LHCN-M2 (cell line): ENCODE data around the gene POLR2F. TPM values are rescaled to one million over a fixed set of nuclear protein-coding genes. Genes with fewer than 3 reads are reported as not detected.
"Not testable (repeated sequence)": the region's sequence is repeated elsewhere in the genome, so short reads cannot be mapped to it uniquely, and the experiment has no call there.

ENCODE experiments used
- DNase-seq: peaks from one replicate; pipeline ENCODE4 v3.0.0-alpha.2; 2012; ENCODE audit warnings: low read depth
- total RNA-seq: library from RNA; depleted of rRNA; stranded (reverse); fragments of >200 nt; gene quantifications from 2 replicates; pipeline ENCODE4 v1.2.3, GENCODE V29; 2014

POLR2F gene
- total RNA-seq, 1 experiment from 2014 or later = 64.8 TPM

DNA sequence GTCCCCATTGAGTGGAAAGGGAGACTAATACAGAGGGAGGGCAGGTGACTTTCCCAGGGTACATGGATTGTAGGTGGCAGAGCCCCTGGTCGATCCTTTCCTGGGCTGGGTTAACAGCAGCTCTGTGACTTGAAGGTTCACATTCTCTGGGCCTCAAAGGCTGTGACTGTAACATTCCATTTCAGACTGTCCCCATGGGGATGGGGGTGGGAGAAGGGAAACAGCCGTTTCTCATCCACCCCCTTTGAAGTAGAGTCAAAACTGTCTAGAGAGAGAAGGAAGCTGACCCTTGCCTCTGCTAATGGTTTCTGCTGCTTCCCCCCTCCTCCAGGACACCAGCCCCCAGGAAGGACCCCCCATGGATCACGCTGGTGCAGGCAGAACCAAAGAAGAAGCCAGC, 28.2 kb upstream of the POLR2F start:
- DNase-seq = no peak

DNA sequence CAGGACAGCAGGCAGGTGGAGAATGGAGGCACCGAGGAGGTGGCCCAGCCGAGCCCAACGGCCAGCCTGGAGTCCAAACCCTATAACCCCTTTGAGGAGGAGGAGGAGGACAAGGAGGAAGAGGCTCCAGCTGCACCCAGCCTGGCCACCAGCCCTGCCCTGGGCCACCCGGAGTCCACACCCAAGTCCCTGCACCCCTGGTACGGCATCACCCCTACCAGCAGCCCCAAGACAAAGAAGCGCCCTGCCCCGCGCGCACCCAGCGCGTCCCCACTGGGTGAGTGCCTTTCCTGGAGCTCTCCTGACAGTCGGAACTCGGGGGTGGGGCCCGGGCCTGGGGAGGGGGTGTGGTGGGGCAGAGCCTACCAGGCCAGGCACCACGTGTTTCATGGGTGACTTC, 27.7 kb upstream of the POLR2F start:
- no peak for DNase-seq

DNA sequence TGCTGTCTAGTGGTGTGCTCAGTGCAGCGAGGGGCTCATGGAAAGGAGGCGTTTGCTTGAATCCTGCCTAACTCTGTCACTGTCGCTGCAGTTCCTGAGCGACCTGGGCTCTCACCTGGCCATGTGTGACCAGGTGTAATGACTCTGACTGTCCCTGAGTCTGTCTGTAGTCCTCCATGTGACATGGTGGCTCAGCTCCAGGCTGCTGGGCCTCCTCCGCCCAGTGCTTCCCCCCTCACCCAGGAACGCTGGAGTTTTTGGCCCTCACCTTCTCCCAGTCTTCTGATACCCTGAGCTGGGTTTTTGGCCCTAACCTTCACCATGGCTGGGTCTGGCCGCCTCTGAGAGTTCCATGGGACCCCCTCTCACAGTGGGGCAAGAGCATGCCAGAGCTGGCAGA, 27.1 kb upstream of the POLR2F start:
- DNase-seq = no peak

DNA sequence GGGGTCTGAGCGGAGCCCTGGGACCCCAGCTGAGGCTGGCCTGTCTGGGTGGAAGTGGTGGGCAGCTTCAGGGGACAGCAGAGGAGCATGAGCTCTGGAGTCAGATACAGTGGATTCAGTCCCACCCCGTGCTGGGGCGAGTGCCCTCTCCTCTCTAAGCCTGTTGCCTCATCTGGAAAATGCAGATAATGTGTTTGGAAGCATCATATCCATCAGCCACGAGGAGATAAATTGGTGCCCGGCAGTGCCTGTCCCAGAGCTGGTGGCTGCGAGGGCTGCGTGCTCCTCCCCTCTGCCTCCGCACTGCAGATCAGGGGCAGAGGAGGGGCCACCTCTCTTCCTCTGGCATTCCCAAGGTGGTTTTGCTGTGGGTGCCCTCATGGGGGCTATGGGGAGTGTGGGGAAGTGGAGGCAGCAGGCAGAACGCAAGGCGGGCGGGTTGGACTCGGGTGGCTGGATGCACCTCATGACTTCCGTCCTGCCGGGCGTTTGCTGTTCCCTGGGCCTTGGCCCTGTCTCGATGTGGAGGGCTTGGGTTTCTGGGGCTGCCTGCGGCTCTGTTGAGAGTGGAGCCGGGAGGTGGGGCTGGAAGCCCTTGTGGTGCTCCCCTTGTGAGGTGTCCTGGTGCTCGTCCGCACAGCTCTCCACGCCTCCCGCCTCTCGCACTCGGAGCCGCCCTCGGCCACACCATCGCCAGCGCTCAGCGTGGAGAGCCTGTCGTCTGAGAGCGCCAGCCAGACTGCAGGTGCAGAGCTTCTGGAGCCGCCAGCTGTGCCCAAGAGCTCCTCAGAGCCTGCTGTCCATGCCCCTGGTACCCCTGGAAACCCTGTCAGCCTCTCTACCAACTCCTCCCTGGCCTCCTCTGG, 26.5 kb upstream of the POLR2F start:
- no peak for DNase-seq

DNA sequence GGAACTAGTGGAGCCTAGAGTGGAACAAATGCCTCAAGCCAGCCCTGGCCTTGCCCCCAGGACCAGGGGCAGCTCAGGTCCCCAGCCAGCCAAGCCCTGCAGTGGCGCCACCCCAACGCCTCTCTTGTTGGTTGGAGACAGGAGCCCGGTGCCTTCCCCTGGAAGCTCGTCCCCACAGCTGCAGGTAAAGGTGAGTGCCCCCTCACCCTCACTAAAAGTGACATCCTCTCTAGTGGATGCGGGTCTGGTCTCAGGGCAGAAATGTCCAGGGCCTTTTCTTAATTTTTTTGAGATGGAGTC, 25.9 kb upstream of the POLR2F start:
- no peak for DNase-seq

DNA sequence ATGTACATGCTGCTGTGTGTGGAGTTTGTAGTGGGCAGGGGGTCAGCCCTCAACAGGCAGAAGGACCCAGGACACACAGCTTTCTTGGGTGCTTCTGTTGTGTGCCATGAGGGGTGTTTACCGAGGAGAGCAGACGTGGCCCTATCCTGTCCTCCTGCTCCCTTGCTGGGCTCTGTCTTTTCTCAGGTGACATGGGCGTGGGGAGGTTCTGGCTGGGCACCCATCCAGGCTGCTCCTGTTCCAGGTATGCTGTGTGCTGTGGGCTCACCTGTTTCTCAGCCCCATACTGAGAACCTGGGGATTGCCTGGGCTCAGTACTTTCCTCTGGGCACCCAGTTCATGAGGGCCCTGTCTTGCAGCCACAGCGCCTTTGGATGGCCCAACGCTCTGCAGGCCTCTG, 24.1 kb upstream of the POLR2F start:
- DNase-seq = no peak

DNA sequence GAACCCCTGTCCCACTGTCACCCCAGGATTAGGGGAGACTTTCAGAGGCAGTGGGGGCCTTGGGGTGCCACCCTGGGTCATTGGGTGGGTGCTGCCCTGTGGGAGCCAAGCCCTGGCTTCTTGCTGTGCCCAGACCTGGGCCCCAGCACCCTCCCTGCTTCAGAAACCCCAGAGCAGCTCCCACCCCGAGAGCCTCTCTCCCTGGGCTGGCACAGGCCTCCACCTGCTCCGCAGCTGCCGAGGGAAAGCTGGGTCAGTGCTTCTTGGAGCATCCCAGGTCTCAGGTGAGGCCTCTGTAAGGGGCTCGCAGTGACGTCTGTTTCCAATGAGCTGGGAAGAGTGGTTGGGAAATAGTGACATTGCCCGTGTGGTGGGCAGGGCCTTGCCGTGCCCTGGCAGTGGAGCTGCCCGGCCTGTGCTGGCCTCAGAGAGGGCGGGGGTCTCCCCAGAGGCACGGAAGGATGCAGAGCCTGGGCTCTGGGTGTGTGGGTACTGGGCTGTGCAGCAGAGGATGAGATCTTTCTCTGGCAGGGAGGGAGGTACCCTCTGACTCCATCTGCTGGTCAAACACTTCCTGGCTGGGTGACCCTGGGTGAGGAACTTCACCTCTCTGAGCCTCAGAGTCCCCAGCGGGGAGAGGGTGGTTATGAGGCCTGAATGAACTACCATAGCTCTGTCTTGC, 23.1 kb upstream of the POLR2F start:
- peak; percentile 35 for DNase-seq

DNA sequence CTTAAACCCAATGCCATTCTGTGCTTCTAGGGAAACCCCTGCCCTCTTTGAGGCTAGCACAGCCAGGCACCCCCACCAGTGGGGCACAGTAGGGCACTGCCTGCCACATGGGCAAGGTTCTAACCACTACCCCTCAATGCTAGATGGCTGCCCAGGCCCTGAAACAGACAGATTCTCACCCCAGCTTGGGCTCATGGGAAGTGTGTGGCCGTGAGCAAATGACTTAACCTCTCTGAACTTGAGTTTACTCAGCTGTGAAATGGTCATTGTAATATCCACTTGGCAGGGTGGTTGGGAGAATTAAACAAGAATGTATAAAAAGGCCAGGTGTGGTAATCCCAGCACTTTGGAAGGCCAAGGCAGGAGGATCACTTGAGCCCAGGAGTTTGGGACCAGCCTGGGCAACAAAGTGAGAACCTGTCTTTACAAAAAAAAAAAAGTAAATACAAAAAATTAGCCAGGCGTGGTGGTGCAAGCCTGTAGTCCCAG, 22.5 kb upstream of the POLR2F start:
- peak; percentile 31 for DNase-seq

DNA sequence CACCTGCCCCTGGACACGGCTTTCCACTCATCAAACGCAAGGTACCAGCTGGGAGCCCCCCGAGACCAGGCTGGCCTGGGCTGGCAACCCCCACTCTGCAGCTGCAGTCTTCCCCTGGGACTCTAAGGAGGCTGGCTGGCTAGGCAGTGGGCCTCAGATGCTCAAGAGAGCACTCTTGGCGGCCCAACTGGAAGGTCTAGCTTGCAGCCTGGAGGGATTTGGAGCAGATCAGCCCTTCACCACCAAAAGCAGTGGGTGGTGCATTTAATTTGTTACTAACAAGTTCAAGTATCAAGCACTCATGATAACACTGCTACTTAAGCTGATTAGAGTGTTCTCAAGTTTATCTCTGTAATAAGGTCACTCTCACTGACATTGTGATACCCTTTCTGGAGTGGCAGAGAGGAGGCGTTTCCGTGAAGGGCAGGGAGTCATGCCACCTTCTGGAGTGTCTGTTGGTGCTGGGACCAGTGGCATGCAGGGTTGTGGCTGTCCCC, 21.6 kb upstream of the POLR2F start:
- DNase-seq = no peak

DNA sequence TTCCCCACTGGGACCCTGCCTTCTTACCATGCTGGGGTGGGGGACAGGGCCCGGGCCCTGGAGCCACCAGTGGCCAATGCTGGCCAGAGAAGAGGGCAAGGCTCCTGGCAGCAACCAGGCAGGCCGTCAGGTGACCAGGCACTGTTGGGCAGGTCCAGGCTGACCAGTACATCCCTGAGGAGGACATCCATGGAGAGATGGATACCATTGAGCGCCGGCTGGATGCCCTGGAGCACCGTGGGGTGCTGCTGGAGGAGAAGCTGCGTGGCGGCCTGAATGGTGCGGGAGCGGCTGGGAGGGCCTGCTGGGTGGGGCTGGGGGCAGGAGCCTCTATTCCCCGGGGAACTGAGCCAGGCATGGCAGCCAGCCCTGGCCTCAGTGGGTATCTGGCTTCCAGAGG, 21.1 kb upstream of the POLR2F start:
- DNase-seq = no peak

DNA sequence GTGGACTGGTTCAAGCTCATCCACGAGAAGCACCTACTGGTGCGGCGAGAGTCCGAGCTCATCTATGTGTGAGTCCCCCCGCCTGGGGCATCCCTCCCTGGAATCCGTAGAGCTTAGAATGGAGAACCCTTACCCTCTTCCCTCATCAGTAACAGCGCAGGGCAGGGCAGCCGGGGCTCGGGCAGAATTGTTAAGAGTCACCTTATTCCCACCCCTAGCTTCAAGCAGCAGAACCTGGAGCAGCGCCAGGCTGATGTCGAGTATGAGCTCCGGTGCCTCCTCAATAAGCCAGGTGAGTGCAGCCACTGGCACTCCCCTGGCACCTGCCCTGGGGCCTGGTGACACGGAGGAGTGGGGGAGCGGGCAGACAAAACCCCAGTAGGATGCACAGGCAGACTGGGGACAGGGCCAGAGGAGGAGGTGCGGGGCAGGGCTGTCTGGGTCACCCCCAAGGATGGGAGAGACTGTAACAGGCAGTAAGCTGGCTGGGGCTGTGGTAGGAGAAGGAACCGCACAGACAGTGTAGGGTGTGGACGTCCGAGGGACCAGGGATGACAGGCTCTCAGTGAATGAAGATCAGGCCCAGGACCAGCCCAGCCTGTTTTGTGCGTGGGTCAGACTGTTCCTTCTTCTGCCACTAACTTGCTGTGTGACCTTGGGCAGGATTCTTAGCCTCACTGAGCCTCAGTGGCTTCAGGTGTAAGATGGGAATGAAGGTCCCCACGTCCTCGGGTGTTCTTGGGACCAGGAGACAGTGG, 20.5 kb upstream of the POLR2F start:
- DNase-seq = no peak

DNA sequence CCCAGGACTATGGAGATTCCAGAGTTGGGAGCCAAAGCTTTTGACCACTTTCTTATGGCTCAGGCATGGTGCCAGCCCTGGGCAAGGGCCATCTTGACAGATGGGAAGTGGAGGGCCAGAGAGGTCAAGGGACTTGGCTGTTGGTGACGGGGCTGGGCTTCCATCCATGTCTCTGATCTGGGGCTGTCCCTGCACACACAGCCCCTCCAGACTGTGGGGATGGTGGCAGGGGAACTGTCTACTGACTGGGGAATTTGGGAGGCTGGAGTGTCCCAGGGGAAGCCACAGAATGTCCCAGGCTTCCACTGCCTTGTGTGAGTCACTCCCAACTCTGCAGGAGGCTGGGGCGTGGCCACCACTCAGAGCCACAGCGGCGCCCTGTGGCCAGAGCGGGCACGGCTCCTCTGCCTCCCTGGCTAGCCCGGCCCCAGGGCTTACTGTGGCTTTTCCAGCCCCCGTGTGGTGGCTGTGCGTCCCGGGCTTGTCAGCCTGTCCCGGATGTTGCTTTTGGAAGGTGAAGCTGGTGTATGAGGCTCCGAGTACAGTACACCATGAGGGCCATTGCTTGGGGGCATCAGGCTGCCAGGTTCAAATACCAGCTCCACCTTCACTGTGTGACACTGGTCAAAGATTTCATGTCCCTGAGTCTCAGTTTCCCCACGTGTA, 19.7 kb upstream of the POLR2F start:
- DNase-seq = peak; percentile 95

DNA sequence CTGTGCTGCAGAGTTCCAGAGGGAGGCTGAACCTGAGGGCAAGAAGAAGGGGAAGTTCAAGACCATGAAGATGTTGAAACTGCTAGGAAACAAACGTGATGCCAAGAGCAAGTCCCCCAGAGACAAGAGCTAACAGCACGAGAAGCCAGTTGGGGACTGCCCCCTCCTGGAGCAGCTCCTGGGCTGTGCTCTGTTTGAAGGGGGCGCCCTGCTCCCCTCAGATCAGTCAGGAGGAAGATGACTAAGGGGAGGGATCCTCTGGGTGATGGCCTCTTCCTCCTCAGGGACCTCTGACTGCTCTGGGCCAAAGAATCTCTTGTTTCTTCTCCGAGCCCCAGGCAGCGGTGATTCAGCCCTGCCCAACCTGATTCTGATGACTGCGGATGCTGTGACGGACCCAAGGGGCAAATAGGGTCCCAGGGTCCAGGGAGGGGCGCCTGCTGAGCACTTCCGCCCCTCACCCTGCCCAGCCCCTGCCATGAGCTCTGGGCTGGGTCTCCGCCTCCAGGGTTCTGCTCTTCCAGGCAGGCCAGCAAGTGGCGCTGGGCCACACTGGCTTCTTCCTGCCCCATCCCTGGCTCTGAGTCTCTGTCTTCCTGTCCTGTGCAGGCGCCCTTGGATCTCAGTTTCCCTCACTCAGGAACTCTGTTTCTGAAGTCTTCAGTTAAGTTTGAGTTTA, 12.7 kb upstream of the POLR2F start:
- DNase-seq = no peak

DNA sequence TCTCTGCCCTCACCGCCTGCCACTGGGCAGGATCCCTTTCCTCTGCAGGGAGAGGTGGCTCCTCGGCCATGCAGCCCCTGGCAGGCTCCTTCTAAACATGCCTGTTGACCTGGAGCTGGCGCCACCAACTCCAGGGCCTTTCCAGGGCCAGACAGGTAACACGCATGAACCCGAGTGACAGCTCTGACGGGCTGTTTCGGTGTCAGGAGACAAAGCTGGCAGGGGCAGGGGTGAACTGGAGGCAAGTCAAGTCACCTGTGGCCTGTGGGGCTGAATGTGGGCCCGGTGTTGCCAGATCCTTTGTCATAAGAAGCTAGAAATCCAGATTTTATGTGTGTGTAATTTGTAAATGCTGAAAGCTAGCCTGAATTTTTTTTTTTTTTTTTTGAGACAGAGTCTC, 11.4 kb upstream of the POLR2F start:
- DNase-seq = no peak

DNA sequence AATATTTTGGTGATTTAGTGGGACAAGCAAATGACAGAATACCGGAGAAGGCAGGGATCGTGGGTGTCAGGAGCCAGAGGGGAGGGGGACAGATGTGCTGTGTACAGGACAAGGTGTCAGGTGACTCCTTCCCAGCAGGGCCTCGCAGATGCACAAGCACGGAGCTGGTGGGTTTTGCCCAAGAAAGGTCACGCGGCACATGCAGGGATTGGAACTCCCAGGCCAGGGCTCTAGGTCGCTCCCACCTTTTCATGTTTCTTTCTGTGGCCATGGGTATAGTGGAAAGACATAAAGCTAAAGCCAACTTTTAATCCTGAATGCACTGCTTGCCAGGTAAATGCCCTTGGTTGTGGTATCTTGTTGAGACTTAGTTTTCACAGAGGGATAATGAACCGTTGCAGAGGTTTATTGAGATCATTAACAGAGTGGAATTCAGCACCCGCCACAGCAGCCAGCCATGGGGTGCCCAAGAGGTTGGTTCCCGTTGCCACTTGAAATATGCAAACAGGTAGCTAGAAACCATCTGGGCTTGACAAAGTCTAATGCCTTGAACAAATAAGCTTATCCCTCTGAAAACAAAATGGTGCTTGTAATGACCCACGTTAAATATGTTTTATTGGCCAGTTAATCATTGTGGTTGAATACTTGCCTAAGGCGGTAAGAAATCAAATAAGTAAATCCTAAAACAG, 10.2 kb upstream of the POLR2F start:
- no peak for DNase-seq

DNA sequence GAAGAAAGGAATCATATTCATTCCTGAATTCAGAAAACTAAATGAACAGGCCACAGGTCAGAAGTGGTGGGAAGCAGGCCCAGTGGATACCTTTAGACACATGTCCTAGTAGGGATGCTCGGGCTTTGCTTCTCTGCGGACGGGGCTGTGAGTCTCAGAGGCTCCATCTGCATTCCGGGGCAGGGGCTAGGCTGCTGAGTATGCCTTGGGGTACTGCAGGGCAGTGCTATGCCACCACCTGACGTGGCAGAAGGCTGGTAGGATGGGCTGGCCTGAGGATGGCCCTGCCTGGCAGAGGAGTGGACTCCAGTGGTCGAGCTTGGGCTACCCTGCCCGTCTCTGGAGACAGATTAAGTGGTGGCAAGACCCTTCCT, 9.7 kb upstream of the POLR2F start:
- DNase-seq = no peak

DNA sequence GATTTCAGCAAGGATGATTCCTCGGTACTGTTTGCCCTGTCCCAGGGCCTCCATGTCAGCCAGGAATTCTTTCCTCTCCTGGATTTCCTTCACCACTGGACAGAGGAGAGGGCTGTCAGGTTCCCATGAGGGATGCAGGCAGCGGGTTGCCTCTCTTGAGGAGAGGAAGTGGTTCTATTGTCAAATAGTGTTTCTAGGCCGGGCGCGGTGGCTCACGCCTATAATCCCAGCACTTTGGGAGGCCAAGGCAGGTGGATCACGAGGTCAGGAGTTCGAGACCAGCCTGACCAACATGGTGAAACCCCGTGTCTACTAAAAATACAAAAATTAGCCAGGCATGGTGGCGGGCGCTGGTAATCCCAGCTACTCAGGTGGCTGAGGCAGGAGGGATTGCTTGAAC, 9.1 kb upstream of the POLR2F start:
- not testable (repeated sequence) for DNase-seq

DNA sequence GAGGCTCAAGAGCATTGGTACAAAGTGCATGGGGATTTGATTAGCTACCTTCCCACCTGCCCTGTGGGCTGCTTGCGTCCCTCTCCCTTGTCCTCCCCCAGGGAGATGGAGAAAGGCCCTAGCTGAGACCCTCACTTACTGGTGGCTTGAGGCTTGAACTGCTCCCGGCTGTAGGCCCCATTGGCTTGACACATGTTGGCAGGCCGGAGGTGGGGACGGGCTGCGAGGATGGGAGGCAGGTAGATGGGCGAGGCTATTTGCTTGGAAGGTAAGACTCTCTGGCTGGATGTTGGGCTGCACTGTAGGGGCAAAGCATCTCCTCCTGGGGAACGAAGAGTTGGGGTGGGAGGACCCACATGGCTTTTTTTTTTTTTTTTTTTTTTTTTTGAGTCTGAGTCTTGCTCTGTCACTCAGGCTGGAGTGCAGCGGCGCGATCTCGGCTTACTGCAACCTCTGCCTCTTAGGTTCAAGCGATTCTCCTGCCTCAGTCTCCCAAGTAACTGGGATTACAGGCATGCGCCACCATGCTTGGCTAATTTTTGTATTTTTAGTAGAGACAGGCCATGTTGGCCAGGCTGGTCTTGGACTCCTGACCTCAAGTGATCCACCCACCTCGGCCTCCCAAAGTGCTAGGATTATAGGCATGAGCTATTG, 6.2 kb upstream of the POLR2F start:
- not testable (repeated sequence) for DNase-seq

DNA sequence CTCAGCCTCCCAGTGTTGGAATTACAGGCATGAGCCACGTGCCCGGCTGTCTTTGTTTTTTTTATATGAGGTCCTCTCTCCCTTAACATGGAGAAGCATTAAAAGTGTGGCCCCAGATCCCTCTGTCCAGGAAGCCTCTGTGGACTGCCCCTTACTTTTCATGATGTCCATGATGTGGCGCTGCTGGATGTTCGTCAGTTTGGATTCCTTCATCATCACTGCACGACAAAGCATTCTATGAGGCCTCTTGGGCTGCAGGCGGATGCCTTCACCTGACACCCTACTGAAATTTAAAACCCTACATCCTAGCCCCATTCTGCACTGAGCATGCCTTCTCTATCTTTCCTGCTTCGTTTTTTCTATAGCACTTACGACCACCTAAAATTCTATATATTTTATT, 2.2 kb upstream of the POLR2F start:
- DNase-seq = peak; percentile 32

DNA sequence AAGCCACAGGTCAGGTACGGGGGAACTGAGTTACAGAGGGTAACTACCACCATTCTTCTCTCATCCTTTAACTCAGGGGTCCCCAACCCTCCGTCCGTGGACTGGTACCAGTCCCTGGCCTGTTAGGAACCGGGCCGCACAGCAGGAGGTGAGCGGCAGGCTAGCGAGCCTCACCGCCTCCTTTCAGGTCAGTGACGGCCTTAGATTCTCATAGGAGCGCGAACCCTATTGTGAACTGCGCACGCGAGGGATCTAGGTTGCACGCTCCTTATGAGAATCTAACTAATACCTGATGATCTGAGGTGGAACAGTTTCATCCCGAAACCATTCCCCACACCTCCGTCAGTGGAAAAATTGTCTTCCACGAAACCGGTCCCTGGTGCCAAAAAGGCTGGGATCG, 870 bp upstream of the POLR2F start:
- DNase-seq = not testable (repeated sequence)
